ENCODE data around the gene B3GNT3.

GRCh38 chr19:17790059-17790780 lies 4.7 kb upstream of the B3GNT3 start:
- TF ChIP-seq, protein P1, sequence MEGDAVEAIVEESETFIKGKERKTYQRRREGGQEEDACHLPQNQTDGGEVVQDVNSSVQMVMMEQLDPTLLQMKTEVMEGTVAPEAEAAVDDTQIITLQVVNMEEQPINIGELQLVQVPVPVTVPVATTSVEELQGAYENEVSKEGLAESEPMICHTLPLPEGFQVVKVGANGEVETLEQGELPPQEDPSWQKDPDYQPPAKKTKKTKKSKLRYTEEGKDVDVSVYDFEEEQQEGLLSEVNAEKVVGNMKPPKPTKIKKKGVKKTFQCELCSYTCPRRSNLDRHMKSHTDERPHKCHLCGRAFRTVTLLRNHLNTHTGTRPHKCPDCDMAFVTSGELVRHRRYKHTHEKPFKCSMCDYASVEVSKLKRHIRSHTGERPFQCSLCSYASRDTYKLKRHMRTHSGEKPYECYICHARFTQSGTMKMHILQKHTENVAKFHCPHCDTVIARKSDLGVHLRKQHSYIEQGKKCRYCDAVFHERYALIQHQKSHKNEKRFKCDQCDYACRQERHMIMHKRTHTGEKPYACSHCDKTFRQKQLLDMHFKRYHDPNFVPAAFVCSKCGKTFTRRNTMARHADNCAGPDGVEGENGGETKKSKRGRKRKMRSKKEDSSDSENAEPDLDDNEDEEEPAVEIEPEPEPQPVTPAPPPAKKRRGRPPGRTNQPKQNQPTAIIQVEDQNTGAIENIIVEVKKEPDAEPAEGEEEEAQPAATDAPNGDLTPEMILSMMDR (IDR thresholded peaks at IDR 0.05 in 8 of 11, conservative IDR thresholded peaks at IDR 0.05 in 3 of 11), result no peak
- TF ChIP-seq POLR2AphosphoS5 (IDR thresholded peaks at IDR 0.05) (no peak), POLR2A (IDR thresholded peaks at IDR 0.05) (no peak)

Data from spleen (tissue), 7 donors.